ENCODE measurements around the gene UTY.

Gene UTY

DNA sequence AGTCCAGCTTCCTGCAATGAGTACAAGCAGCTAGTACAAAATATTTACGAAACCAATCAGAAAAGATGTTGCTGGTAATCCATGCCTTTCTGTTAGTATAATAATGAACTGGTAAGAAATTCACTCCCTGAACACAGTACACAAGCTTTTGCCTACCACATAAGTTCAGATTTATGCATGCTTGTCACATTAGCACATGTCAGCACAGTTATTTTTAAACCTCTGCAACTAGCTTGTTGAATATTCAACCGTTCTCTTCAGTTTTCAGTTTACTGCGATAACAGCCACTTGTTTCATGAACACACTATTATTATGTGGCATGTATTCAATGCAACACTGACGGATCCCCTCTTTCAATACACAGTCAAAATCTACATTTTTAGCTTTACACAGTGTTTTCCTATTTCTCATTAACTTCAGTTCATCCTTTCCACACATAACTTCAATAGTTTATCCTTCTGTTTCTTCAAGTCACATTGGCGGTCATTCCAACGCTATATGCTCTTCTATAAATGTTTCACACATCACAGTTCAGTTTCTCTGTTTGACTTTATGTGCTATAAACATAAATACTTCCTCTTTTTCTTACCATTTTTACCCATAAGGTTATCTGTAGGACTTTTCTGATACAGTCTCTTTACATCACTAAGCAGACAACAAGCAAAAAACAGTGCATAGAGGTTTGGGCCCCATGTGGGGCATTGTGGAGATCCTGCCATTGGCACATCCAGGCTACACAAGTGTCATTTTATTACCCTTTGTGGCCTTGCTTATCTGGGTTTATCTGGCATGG lies 62.8 kb downstream of the UTY start:
- TF ChIP-seq, protein P1, sequence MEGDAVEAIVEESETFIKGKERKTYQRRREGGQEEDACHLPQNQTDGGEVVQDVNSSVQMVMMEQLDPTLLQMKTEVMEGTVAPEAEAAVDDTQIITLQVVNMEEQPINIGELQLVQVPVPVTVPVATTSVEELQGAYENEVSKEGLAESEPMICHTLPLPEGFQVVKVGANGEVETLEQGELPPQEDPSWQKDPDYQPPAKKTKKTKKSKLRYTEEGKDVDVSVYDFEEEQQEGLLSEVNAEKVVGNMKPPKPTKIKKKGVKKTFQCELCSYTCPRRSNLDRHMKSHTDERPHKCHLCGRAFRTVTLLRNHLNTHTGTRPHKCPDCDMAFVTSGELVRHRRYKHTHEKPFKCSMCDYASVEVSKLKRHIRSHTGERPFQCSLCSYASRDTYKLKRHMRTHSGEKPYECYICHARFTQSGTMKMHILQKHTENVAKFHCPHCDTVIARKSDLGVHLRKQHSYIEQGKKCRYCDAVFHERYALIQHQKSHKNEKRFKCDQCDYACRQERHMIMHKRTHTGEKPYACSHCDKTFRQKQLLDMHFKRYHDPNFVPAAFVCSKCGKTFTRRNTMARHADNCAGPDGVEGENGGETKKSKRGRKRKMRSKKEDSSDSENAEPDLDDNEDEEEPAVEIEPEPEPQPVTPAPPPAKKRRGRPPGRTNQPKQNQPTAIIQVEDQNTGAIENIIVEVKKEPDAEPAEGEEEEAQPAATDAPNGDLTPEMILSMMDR (conservative IDR thresholded peaks at IDR 0.05), result no peak
- no peak for TF ChIP-seq ZFX (IDR thresholded peaks at IDR 0.05)
- H3K27ac ChIP-seq, result no peak overlapping the region

DNA sequence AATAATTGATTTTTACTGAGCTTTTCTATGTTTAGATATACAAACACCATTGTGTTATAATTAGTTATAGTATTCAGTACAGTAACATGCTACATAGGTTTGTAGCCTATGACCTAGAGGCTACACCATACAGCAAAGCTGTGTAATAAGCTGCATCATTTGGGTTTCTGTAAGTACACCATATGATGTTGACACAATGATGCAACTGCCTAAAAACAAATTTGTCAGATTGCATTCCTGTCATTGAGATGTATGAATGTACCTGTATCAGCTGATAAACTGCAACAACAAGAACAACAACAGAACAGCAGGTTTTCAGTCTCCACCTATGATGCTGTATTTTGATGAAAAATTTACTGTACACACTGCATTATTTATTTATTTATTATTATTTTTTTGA lies 64.3 kb downstream of the UTY start:
- H3K27ac ChIP-seq, result no peak overlapping the region
- TF ChIP-seq, protein P1 (conservative IDR thresholded peaks at IDR 0.05), result no peak
- TF ChIP-seq ZFX (IDR thresholded peaks at IDR 0.05), result no peak

DNA sequence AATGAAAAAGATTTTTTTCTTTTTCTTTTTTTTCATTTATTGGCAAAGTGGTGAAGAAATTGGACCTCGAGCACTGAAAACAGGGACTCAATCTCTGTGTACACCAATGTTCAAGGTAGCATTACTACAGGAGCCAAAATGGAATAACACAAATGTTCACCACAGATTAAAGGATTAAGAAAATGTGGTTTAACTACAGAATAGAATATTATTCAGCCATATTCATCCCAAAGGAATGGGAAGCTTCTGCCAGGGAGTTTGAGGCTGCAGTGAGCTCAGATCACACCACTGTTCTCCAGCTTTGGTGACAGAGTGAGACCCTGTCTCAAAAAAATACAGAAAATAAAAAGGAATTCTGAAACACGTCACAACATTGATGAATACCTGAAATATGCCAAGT lies 81.0 kb downstream of the UTY start:
- TF ChIP-seq, protein P1 (conservative IDR thresholded peaks at IDR 0.05), result no peak
- no peak for TF ChIP-seq ZFX (IDR thresholded peaks at IDR 0.05)

GRCh38 chrY:13381110-13381683 lies 98.6 kb downstream of the UTY start:
- TF ChIP-seq, protein P1 (conservative IDR thresholded peaks at IDR 0.05), result no peak
- no peak for TF ChIP-seq ZFX (IDR thresholded peaks at IDR 0.05)
- H3K27ac ChIP-seq, result no peak overlapping the region

More for the DNA sequence above, 81.0 kb downstream of the UTY start:
- H3K27ac ChIP-seq, result no peak overlapping the region

DNA sequence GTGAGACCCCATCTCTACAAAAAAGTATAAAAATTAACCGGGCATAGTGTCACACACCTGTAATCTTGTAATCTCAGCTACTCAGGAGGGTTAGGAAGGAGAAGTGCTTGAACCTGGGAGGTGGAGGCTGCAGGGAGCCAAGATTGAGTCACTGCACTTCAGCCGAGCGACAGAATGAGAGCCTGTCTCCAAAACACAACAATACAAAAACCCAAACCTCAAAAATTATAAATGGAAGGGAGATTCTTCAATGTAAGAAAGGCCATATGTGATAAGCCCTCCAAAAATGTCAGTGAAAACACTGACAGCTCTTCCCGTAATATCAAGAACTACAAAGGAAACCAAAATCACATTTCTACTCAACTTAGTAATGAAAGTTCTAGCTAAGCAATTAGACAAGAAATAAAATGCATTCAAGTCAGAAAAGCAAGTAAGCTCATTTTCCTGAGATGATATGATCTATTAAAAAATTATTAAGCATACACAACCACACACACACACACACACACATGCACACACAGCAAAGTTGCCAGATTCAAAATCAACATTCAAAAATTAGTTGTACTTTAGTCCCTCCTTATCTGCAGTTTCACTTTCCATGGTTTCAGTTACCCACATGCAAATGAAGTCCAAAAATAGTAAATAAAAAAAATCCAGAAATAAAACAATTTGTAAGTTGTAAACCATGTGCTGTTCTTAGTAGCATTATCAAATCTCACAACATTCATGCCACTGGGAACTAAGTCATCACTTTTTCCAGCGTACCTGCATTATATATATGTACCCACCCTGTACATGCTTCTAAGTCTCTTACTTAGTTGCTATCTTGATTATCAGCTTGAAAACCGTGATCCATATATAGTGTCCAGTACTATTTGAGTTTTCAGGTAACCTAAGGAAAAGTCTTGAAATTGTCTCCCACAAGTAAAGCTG lies 108.7 kb downstream of the UTY start:
- H3K27ac ChIP-seq, result no peak overlapping the region
- no peak for TF ChIP-seq ZFX (IDR thresholded peaks at IDR 0.05)
- TF ChIP-seq, protein P1 (conservative IDR thresholded peaks at IDR 0.05), result no peak

GRCh38 chrY:13370245-13370644 lies 109.6 kb downstream of the UTY start:
- TF ChIP-seq, protein P1 (conservative IDR thresholded peaks at IDR 0.05), result no peak
- TF ChIP-seq ZFX (IDR thresholded peaks at IDR 0.05), result no peak
- no peak overlapping the region for H3K27ac ChIP-seq

DNA sequence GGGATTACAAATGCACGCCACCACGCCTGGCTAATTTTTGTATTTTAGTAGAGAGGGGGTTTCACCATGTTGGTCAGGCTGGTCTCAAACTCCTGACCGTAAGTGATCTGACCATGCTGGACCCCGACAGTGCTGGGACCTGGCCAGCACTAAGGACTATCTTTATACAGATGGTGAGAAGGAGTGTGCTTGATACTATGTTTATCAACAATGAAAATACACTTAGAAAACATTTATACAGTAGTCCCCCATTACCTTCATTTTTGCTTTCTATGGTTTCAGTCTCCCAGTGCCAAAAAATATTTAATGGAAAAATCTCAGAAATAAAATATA lies 111.4 kb downstream of the UTY start:
- no peak for TF ChIP-seq ZFX (IDR thresholded peaks at IDR 0.05)
- TF ChIP-seq, protein P1 (conservative IDR thresholded peaks at IDR 0.05), result no peak
- H3K27ac ChIP-seq, result no peak overlapping the region
